SIG-M5 (cell line): Measurements from ENCODE around the gene DAAM1.

Experiments
- DNase-seq: peaks from one replicate; lab custom pipeline; 2025; lab: John Stamatoyannopoulos, UW

DAAM1 gene

DNA sequence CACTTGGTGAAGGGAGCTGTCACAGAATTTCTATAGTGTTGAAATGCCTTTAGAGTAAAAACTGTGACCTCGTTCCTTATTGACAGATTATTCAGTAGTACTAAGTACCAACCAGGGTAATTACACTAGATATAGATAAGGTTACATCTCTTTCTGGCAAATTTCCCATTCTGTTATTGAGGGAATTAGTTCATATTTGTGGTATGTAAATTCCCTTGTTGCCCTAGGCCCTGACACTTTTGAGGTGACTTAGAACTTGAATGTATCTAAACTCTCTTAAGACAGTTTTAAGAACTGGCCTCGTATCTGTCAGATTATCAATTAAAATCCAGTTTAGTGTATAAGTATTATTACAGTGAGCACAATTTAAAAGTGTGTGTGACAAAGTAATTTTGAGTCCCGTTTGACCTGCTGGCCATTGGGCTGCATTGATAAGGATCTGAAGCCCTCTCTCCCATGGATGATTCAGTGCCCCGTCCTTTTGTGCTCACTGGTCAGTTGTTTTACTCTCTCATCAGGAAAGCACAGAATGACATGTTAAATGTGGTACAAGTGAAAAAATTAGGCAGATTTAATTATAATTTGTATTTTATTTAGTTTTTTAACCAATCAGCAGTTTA, 153.5 kb downstream of the DAAM1 start:
- no peak for DNase-seq

DNA sequence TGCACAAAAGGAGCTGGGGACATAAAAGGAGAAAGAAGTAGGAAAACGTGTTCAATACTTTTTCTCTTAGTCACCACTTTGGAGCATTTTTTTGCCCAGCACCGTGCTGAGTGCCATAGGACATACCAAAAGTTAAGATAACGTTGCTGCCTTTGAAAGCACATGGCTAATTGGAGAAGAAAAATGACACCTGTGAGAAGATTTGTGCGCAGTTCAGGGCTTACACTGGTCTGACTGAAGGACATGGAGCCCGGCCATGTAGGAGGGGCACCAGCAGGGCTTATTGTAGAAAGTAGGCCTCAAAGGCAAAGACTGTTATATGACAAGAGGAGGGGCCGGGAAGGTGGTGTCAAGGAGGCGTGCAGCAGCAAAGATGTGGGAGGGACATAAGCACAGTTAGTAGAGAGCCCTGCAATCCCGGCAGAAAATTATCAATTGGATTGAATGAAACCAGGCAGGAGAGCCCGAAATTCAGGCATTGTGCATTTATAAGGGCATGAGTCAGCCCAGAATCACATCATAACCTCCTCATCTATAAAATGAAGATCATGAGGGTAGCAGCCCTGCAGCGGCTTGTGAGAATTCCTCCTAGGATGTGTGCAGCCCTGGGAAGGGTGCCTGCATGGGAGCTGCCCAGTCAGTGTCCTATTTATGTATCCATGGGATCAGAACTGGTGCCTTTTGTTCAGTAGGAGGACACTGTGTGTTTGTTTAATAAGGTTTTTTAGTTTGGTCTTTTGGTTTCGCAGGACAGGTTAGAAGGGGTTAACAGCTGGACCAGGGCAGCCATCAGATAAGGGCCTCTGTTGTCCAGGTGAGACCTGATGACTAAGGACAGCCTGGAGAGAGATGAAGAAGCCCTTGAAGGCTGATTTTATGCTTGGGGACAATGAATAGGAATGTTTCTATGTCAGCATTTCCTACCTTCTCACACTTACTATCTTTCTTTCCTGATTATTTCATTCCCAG, 154.3 kb downstream of the DAAM1 start:
- no peak for DNase-seq

DNA sequence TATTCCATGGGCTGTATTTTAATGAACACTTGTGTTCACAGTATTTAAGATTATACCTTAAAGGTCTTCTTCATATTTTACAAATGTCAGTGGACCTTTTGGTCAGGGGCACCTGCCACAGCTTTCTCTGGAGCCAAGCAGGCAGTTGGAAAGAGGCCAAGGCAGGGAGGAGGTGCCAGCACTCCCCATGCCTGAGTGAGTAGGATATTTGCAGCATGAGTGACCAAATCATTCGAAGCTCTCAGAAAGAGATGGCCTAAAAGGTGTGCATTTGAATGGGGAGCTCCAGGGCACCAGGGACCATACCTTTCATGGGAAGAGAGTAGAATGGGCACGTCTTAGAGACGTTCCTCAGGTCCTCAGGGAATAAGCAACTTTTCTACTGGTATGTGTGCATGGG, 155.1 kb downstream of the DAAM1 start:
- DNase-seq = no peak

DNA sequence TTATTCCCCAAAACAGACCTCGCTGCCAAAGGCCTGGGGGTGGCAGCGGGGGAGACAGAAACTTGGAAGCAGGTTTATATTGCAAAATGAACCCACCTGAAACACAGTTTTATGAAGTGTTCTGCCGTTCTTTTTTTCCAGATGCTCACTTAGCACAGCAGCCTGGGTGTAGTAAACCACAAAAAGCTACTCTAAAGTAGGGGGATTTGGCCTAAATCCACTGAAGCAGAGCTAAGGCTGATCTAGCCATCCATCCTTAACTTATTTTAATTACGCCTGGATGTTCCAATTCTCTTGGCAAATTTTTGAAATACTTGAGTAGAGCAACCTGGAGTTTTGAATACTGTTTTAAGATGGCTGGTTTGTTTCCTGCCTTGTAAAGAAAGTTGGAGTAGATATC, 155.5 kb downstream of the DAAM1 start:
- DNase-seq = no peak

DNA sequence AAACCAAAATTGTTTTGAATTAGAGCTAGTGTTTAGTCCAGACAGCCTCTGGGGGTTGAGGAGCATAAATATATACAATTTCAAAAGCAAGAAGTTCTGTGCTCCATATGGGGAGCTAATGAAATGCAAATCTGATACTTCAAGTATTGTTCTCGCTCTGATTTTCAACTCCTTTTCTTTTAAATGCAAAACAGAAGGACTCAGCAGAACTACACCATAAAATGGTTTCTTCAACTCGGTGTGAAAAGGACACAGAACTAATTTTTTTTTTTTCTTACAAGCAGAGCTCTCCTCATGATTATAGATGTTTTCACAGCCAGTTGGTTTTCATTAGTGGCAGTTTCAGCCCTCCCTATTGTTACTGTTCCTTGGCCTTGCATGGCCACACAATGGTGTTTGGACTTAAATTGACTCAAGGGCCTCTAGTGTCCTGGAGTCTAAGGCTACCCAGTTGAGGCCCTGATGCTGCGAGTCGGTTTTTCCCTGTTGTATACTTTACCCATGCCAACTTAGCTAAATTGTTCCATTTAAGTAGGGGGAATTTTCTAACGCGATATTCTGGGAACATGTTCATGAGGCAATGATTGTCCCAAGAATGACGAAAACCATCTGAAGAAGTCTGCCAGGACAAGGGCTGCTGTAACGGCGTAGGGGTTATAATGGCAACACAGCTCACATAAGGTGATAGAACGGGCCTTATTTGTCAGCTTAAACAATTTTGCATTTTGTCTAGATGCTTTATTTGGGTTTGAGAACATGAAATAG, 156.4 kb downstream of the DAAM1 start:
- DNase-seq = no peak

DNA sequence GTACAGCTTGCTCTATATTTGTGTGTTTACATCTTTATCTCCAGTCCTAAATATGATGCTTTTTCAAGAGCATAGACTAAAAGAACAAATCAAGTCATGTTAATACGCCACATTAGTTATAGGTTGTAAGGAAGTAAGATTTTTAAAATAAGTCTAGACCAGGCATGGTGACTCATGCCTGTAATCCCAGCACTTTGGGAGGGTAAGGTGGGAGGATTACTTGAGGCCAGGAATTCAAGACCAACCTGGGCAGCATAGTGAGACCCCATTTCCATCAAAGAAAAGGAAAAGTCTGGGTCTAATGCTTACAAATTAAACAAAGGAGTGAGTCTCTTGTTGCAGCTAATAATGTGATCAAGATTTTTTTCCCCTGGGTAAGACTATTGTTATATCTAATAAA, 157.9 kb downstream of the DAAM1 start:
- no peak for DNase-seq

DNA sequence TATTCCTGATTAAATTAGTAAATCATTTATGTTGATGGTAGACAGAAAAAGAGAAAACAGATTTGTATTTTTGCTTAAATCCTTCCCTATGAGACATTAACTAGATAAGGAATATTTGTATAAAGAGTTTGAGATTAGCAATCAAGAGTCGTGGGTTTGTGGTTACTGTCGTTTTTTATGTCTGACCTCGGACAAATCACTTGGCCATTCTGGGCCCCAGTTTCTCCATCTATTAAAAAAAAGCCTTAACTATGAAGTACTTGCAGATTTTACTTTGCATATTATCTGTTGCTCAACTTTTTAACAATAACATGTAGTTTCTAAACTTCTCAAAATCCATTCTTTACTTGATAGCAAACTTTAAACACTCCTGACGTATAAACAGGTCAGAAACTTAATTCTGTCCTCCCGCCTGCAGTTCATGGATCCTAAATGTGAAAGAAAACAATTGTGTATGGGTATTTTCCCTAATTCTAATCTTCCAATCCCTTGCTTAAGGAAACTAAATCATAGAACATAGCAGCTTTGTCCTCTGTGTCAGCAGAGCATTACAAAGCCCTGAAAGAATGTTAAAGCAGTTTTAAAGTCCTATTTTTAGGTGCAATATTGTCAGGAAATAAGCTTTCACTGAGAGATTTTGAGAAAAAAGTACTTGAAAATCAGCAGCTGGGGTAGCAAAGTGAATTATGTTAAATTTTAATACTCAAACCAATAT, 158.5 kb downstream of the DAAM1 start:
- no peak for DNase-seq

DNA sequence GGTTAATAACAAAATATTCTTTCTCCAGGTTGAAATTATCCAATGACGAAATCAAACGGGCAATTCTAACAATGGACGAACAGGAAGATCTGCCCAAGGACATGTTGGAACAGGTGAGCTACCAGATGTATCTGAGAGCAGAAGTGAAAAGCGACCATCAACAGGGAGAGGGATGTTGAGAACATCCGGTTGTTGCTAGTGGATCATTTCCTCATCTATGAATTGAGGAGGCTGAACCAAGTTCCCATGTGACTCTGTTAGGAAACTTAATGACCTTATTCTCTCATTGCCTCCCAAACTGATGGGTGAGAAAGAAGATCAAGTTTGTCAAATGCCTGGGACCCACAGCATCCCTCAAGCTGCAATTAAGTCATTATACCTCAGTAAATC, 159.0 kb downstream of the DAAM1 start:
- DNase-seq = no peak

DNA sequence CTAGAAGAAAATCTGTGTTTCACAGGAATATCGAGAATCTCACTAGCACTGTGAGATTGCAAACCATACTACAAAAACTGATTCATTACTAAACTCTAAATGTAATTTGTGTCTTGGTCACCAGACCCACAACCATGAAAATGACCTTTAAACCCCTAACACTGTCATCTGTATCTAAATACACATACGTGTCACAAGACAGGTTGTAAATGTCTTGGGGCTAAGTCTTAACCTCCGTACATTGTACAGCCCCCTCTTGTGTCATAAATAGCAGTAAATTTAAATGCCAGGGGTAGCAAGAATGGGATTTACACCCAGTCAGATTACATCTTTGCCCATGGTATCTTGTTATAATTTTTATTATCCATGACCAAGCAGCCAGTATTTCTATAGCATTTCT, 159.4 kb downstream of the DAAM1 start:
- no peak for DNase-seq

DNA sequence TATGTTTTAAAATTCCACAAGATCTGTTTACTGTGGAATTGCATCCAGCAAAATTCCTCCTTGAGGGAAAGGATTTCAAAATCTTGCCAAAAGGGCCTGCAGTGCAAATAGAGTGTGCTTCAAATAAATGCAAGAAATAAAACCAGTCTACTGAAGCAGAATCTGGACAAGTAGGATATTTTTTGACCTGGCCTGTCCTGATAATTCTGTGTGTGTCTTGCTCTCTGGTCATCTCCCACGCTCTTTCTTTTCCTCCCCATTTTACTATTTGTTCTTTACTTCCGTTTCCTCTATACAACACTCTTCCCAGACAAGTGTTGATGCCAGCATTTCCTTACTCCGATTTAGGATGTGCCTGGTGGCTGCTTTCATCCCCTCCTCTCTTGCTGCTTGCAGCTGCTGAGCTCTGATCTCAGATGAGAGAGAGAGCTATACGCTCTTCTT, 160.8 kb downstream of the DAAM1 start:
- DNase-seq = no peak

DNA sequence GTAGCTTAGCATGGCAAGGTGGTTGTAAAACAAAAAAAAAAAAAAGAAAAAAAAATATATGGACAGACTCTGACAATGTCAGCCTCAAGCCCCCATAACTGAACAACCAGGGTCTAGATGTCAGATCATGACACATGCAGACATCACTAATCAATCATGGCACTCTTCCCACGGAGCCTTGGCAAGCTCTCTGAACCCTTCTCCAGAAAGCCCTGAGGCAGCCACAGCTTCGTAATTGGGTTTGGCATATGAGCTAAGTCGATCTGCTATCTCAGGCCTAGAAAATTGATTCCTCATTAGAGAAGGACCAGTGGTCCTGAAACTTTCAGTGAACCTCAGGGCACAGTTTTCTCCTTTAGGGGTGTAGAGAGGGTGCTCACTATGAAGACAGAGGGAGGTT, 164.5 kb downstream of the DAAM1 start:
- no peak for DNase-seq

DNA sequence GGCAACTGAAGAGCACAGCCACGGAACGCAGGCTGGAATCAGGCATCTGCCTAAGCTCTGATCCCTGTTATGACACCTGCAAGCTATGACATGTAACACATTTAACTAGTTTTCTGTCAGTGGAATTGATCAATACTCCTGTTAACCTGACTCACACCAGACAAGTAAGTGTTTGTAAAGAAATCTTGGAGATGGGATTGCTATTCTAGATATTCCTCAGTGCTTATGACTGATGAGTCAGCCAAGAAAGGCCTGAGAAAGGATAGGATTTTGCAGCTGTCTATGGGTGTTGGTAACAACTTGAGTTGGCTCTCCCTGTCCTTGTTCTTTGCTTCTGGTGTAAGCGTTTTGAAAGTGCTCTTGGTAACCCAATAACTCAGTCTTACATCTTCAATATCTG, 166.2 kb downstream of the DAAM1 start:
- no peak for DNase-seq

DNA sequence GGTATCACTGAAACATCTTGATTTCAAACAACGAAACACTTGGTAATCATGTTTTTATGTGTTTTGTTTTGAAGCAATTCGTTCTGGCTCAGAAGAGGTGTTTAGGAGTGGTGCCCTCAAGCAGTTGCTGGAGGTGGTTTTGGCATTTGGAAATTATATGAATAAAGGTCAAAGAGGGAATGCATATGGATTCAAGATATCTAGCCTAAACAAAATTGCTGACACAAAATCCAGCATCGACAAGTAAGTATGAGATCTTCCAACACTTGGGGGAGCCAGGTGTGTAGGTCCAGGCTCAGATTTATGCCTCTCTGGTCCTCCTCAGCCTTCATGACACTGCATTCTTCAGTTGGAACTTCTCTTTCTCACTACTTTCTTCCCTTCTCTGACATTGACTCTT, 166.6 kb downstream of the DAAM1 start:
- no peak for DNase-seq

DNA sequence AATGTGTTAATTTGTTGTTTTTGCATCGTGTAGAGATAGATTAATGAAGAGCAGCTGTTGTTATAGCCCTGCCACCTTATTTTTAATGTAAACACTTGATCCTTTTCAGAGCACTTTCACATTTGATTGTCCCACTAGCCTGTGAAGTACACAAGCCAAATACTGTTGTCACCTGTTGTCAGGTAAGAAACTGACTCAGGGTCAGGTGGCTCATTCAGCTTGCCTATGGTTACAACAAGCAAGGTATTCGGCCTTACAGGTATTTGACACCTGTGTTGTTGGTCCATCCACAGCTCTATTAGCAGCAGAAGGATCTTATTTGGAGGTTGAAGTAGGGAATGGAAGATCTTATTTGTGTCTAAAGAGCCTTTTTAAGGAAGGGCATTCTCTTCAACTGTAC, 167.8 kb downstream of the DAAM1 start:
- DNase-seq = no peak

DNA sequence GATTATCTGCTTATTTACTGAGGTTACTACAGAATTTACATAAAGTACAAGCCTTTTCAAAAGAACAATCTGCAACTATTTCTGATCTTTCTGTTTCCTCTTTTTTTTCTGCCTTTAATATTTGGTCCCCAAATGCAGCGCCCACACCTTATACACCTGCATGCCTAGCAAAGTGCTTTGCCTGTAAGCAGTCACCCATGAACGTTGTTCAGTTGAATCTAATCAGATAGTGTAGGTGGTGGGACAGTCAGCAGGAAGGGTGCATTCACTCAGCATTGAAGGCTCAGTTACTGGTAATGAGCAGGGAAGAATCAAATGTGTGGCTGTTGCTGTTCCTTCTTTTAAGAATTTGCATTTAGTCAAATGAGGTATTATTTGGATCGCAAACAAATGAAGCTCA, 168.3 kb downstream of the DAAM1 start:
- no peak for DNase-seq

DNA sequence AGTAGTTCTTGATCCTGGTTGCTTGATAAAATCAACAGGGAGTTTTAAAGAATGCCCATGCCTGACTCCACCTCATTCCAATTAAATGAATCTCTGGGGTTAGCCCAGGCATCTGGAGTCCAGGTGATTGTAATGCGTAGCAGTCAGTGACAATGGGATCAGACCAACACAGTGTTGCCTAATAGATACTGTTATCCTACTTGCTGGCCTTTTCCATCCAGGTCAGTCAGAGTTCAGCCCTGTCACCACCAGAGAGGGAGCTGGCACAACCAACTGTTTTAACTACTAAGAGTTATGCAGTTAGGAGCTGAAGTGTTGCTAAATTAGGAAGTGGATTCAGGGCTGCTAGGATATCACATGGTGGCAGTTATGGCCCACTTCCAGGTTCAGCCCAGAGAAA, 169.6 kb downstream of the DAAM1 start:
- no peak for DNase-seq

DNA sequence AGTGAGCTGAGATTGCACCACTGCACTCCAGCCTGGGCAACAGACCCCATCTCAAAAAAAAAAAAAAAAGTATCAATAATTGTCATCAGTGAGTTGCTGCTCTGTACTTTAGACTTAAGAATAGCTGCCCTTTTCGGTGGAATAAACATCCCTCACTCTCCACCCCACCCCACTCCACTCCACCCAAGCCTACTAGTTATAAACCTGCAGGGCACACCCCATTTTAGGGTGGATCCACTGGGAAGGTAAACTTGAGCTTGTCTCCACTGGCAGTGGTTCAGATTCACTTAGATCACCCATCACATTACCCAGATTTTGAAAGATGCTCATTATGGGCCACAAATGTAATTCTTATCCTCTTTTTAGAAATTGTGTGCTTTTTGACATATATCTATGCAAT, 170.3 kb downstream of the DAAM1 start:
- DNase-seq = no peak

DNA sequence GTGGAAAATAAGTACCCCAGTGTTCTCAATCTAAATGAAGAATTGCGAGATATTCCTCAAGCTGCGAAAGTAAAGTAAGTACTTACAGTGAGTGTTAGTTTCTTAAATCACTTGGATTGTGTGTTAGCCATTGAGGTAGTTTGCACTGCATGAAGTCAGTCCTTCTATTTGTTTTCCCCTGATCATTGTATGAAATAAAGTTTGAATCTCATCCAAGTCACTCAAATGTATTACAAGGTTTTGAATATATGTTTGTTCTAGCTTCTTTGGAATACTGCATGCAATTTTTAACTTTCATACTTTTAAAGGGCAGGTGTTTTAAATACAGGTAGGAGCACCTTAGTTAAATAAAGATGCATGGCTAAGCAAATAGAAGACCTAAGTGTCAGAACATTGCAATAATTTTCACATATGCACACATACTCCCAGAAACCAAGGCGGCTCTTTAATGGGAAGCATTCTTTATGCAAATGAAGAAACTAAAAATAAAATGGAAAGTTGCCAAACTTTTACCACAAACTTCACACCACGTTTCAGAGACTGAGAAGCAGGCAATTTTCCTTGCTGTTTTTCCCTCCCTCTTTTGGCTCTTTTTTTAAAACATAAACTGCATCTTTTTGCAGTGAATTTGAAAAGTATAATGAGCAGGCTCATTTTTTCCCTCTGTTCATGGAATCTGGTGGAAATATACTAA, 171.1 kb downstream of the DAAM1 start:
- no peak for DNase-seq

DNA sequence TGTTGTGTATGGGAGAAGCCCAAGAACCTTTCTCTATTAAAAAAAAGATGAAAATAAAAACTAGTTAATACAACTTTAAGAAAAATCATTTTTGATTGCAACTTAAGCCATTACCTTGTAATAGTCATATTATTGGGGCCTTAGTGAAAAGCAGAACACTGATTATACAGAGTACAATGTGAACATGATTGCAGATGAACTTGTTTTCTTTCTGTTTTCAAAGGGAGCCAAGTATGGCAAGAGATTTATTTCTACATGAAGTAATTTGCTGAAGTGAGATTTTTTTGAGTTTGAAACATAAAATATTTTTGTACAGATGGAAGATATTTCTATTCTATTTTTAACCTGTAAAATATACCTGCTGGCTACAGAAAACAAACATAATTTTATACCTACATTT, 171.8 kb downstream of the DAAM1 start:
- no peak for DNase-seq

DNA sequence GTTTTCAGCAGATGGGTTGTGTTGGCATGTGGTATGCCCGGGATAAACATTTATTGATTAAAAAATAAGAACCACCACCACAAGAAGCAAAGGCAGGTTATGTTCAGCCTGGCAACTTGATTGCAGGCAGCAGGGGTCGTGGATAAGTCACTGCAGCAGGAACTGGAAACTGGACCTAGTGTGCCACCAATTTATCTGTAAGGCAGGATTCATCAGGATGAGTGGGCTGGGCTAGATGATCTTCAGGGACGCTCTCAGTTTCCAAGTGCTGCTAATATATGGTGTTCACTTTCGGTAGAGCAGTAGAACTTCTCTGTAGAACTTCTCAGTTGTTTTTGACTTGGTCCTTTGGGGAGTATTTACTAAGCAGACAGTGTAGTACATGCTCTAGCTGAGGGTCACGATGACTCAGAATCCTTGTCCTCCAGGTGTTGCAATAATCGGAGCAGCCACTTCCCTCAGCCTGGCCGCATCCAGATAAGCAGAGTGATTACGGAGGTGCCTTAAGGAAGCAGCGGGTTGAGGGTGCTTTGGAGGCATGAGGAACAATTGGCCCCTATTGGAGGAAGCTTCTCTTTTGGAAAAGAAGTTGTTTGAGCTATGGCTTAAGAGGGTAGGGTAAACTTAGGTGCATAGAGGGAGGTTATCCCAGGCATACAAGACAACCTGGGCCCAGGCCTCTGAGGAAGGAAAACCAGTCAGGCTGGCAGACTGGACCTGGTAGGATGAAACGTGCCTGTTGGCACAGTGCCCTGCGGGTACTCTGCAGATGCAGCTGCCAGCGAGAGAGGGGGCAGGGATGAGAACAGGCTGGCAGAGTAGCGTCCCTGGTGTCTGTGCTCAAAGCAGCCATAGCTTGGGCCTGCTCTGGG, 172.7 kb downstream of the DAAM1 start:
- peak; percentile 60 for DNase-seq

DNA sequence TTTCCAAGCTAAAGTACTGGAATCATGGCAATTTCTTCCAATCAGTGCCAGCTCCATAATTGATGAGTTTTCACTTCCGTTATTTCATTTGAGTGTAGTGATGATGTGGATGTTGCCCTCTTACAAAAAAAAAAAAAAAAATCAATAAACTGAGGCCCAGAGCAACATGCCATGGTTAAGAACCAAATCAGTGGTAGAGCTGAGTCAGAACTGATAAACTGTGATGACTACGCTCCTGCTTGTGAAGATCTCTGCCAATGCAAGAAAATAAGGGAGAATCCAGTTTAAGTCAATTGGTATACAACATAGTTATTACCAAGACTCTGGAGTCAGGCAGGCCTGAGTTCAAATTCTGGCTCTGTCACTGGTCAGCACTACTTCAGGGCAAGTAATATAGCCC, 174.0 kb downstream of the DAAM1 start:
- no peak for DNase-seq
